Testis (tissue), 2 donors: Measurements from ENCODE around the gene RAB4B.

ENCODE experiments used
- POLR2A ChIP-seq: fragments of 450-650 bp; IDR thresholded peaks from one replicate; pipeline ENCODE4 v1.6.1; 2017; ENCODE audit warnings: antibody characterized with exemption, mild to moderate bottlenecking, moderate library complexity
- TF ChIP-seq, protein P1 (sequence below), 3 experiments: fragments of 450-650 bp in 2 of 3; fragments of 200-600 bp in 1 of 3; sonication (generic) in 1 of 3; IDR thresholded peaks; one replicate each; pipeline ENCODE4 v1.5.1; 2016 to 2019; ENCODE audit warnings: antibody characterized with exemption in 3 of 3, mild to moderate bottlenecking in 2 of 3, moderate library complexity in 1 of 3

DNA sequence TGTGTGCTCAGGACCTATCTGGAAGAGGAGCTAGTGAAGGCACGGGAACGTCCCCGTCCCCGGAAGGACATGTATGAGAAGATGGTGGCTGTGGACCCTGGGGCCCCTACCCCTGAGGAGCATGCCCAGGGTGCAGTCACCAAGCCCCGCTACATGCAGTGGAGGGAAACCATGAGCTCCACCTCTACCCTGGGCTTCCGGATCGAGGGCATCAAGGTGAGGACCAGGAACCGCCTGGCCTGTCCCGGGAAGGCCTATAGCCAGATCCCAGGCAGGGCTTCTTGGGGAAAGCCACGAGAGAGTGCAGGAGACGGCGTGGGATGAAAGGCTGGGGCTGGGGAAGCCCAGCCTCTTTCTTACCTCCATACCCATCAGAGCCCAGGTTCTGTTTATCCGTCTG, 44.9 kb upstream of the RAB4B start:
- TF ChIP-seq POLR2A: no peak
- TF ChIP-seq, protein P1, sequence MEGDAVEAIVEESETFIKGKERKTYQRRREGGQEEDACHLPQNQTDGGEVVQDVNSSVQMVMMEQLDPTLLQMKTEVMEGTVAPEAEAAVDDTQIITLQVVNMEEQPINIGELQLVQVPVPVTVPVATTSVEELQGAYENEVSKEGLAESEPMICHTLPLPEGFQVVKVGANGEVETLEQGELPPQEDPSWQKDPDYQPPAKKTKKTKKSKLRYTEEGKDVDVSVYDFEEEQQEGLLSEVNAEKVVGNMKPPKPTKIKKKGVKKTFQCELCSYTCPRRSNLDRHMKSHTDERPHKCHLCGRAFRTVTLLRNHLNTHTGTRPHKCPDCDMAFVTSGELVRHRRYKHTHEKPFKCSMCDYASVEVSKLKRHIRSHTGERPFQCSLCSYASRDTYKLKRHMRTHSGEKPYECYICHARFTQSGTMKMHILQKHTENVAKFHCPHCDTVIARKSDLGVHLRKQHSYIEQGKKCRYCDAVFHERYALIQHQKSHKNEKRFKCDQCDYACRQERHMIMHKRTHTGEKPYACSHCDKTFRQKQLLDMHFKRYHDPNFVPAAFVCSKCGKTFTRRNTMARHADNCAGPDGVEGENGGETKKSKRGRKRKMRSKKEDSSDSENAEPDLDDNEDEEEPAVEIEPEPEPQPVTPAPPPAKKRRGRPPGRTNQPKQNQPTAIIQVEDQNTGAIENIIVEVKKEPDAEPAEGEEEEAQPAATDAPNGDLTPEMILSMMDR (IDR thresholded peaks at IDR 0.05): no peak
